Renal pelvis (tissue), 4 donors: Measurements from ENCODE around the gene CMIP. TPM values are rescaled to one million over a fixed set of nuclear protein-coding genes. Genes with fewer than 3 reads are reported as not detected.

ENCODE experiments used
- DNase-seq: peaks from one replicate; pipeline ENCODE4 v3.0.0-alpha.2; 2013
- polyA plus RNA-seq, 3 donors: library from polyadenylated mRNA; unstranded; fragments of 120-200 nt; gene quantifications; one replicate each; pipeline ENCODE4 v1.2.1, GENCODE V29; 2013; ENCODE audit not compliant: insufficient read length in 3 of 3

Gene CMIP
- polyA plus RNA-seq, 3 donors, result 43.5 to 56.5 (median 51.5) TPM

GRCh38 chr16:81651758-81652718 is 207.4 kb downstream of the CMIP start:
- DNase-seq, result peak; percentile 66

GRCh38 chr16:81652798-81653505 is 208.3 kb downstream of the CMIP start:
- DNase-seq, result no peak

GRCh38 chr16:81654346-81654745 is 209.7 kb downstream of the CMIP start:
- no peak for DNase-seq

- no peak for DNase-seq
These were observed 211.0 kb downstream of the CMIP start for GRCh38 chr16:81655469-81656162.

- DNase-seq, result no peak
These were observed 212.6 kb downstream of the CMIP start for GRCh38 chr16:81657224-81657623.

GRCh38 chr16:81657781-81658180 is 213.2 kb downstream of the CMIP start:
- DNase-seq, result no peak

GRCh38 chr16:81658373-81658772 is 213.8 kb downstream of the CMIP start:
- DNase-seq, result no peak

- DNase-seq, result no peak
These were observed 214.6 kb downstream of the CMIP start for GRCh38 chr16:81659249-81659648.

GRCh38 chr16:81661082-81661481 is 216.5 kb downstream of the CMIP start:
- no peak for DNase-seq

GRCh38 chr16:81664153-81664552 is 219.5 kb downstream of the CMIP start:
- DNase-seq, result no peak

- DNase-seq, result no peak
These were observed 221.0 kb downstream of the CMIP start for GRCh38 chr16:81665588-81665987.

- DNase-seq, result no peak
These were observed 221.5 kb downstream of the CMIP start for GRCh38 chr16:81666113-81666512.

GRCh38 chr16:81668243-81669097 is 223.9 kb downstream of the CMIP start:
- no peak for DNase-seq

- DNase-seq, result no peak
These were observed 225.1 kb downstream of the CMIP start for GRCh38 chr16:81669473-81670350.

GRCh38 chr16:81671738-81672597 is 227.4 kb downstream of the CMIP start:
- no peak for DNase-seq

GRCh38 chr16:81673432-81673831 is 228.8 kb downstream of the CMIP start:
- no peak for DNase-seq

GRCh38 chr16:81675662-81676061 is 231.1 kb downstream of the CMIP start:
- no peak for DNase-seq

- DNase-seq, result no peak
These were observed 231.7 kb downstream of the CMIP start for GRCh38 chr16:81676066-81676882.
